Measurements from ENCODE around the gene LIMS2. TPM values are rescaled to one million over a fixed set of nuclear protein-coding genes. Genes with fewer than 3 reads are reported as not detected.

Gene LIMS2
- total and polyA plus RNA-seq, 2 of the 8 experiments (the other 6 are each of a cell fraction or from before 2014, with no cell fraction given), result 3.3 to 4.8 TPM

DNA sequence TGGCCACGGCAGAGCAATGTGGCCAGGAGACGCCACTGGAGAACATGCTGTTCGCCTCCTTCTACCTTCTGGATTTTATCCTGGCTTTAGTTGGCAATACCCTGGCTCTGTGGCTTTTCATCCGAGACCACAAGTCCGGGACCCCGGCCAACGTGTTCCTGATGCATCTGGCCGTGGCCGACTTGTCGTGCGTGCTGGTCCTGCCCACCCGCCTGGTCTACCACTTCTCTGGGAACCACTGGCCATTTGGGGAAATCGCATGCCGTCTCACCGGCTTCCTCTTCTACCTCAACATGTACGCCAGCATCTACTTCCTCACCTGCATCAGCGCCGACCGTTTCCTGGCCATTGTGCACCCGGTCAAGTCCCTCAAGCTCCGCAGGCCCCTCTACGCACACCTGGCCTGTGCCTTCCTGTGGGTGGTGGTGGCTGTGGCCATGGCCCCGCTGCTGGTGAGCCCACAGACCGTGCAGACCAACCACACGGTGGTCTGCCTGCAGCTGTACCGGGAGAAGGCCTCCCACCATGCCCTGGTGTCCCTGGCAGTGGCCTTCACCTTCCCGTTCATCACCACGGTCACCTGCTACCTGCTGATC lies 24.4 kb downstream of the LIMS2 start:
- H4K5ac ChIP-seq (ENCODE audit: insufficient read length, low read depth, low read length), result no peak overlapping the region
- H3K4ac ChIP-seq (replicated peaks; ENCODE audit: insufficient read length, low read depth, low read length), result no peak overlapping the region
- H3K27ac ChIP-seq (ENCODE audit: low read depth, low read length), result no peak overlapping the region
- no peak overlapping the region for H2BK15ac ChIP-seq (ENCODE audit: low read length)
- no peak overlapping the region for H3K4me3 ChIP-seq (ENCODE audit: extremely low read depth in 1 of 4, insufficient read depth in 2 of 4, low read depth in 3 of 4, low read length in 4 of 4)
- no peak overlapping the region for H3K56ac ChIP-seq (replicated peaks; ENCODE audit: insufficient read length, low read depth, low read length)
- peaks cover 0 to 1% of the 10 kb centered on the region in 2 experiments for H4K20me1 ChIP-seq (replicated peaks in 1 of 2; ENCODE audit: control insufficient read depth in 1 of 2, insufficient read depth in 2 of 2, low read length in 2 of 2)
- CTCF ChIA-PET (ENCODE audit: partially characterized antibody), result interaction anchor here (0.9 to 13.7 kb wide), 24 partner anchors 11 to 238 kb away, joined by 3 to 160 read pairs (median 4); partner anchors contain the start of gene LIMS2
- H3K18ac ChIP-seq (ENCODE audit: extremely low read depth, low read length), result no peak overlapping the region
- no peak overlapping the region for H3K9ac ChIP-seq (replicated peaks in 1 of 4; ENCODE audit: extremely low read depth in 1 of 4, low read depth in 3 of 4, low read length in 3 of 4)
- no peak overlapping the region for H3K23ac ChIP-seq (ENCODE audit: insufficient read length)
- H3K79me2 ChIP-seq (ENCODE audit: control insufficient read depth in 1 of 2, insufficient read depth in 2 of 2, low read length in 2 of 2), result no peaks in the 10 kb centered on the region
- H3K9me3 ChIP-seq (ENCODE audit: insufficient read depth in 2 of 2, low read depth in 1 of 2, low read length in 1 of 2), result no peaks in the 10 kb centered on the region
- no peak overlapping the region for H2BK20ac ChIP-seq (ENCODE audit: low read length)
- H3K14ac ChIP-seq (ENCODE audit: insufficient read length), result no peak overlapping the region
- no peak overlapping the region for H2BK120ac ChIP-seq (replicated peaks; ENCODE audit: low read depth, low read length)
- no peak overlapping the region for H3K4me2 ChIP-seq (ENCODE audit: insufficient read depth in 1 of 2, low read depth in 2 of 2, low read length in 2 of 2)
- peaks cover 0 to 5% (median under 1%) of the 10 kb centered on the region in 4 experiments; a peak in 2 of 7 replicates for H3K4me1 ChIP-seq (replicated peaks in 1 of 4; ENCODE audit: control insufficient read depth in 3 of 4, insufficient read depth in 4 of 4, low read length in 3 of 4)
- H4K91ac ChIP-seq (replicated peaks; ENCODE audit: insufficient read length, low read length), result no peak overlapping the region
- H4K8ac ChIP-seq (ENCODE audit: extremely low read depth, insufficient read depth, low read length), result no peak overlapping the region; the same call in 1 of the 2 replicates
- H3K27me3 ChIP-seq (replicated peaks in 1 of 4; ENCODE audit: control insufficient read depth in 3 of 4, extremely low read depth in 1 of 4, insufficient read depth in 3 of 4, low read length in 3 of 4), result peaks cover 0 to 2% (median 0%) of the 10 kb centered on the region in 4 experiments; a peak in 1 of 7 replicates
- 90% methylated on average over 26 of the region's 28 CpGs; no CpG with 5 or more reads in 1 of the 2 experiments for WGBS, 2 experiments (ENCODE audit: extremely low coverage in 1 of 2, insufficient coverage in 1 of 2, insufficient read length in 1 of 2, insufficient replicate concordance in 2 of 2, low coverage in 1 of 2, low lambda C conversion rate in 2 of 2, missing lambda C conversion rate in 1 of 2)
- FAIRE-seq (no peak), DNase-seq (ENCODE audit: low read depth in 1 of 2, low spot score in 2 of 2) (no peak)
- no peak overlapping the region for H2AFZ ChIP-seq (ENCODE audit: low read length)
- POLR2A ChIA-PET (ENCODE audit: partially characterized antibody), result interaction anchor here (1.2 kb wide), 1 partner anchor 53 kb away, joined by 3 read pairs; no protein-coding TSS in a partner anchor
- H3K36me3 ChIP-seq (ENCODE audit: control insufficient read depth in 2 of 4, insufficient read depth in 4 of 4, low read length in 3 of 4), result no peaks in the 10 kb centered on the region
- H3K79me1 ChIP-seq (ENCODE audit: low read depth, low read length), result 0 out of 2 replicates have a peak, but pooled peaks cover 3% of the 10 kb centered on the region
- no peaks in the 10 kb centered on the region for H3K23me2 ChIP-seq (ENCODE audit: low read depth, low read length)
- H2BK12ac ChIP-seq (ENCODE audit: low read depth, low read length), result peak overlapping the region; percentile 39; the same call in 1 of the 2 replicates
- H2AK5ac ChIP-seq (ENCODE audit: low read depth, low read length), result no peak overlapping the region
- H2BK5ac ChIP-seq (ENCODE audit: low read depth, low read length), result no peak overlapping the region; the same call in 1 of the 2 replicates
- no peak for TF ChIP-seq HDAC6 (IDR thresholded peaks at IDR 0.05; ENCODE audit: low read depth, low read length)
- no peak for TF ChIP-seq KDM4A (IDR thresholded peaks at IDR 0.05; ENCODE audit: low read depth, low read length, severe bottlenecking)
- TF ChIP-seq, protein P1, sequence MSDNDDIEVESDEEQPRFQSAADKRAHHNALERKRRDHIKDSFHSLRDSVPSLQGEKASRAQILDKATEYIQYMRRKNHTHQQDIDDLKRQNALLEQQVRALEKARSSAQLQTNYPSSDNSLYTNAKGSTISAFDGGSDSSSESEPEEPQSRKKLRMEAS (IDR thresholded peaks at IDR 0.05), result no peak
- TF ChIP-seq BACH1 (IDR thresholded peaks at IDR 0.05; ENCODE audit: low read length), result no peak
- no peak for TF ChIP-seq NANOG (IDR thresholded peaks at IDR 0.05; ENCODE audit: insufficient read depth, low read depth, low read length, poor library complexity, severe bottlenecking)
- no peak for TF ChIP-seq GABPA (IDR thresholded peaks at IDR 0.05; ENCODE audit: borderline replicate concordance, insufficient read depth, low read length)
- no peak for TF ChIP-seq EP300 (IDR thresholded peaks at IDR 0.05; ENCODE audit: borderline replicate concordance in 1 of 2, low read depth in 2 of 2, low read length in 2 of 2)
- no peak for TF ChIP-seq TCF12 (IDR thresholded peaks at IDR 0.05; ENCODE audit: low read depth, low read length)
- TF ChIP-seq SIRT6 (IDR thresholded peaks at IDR 0.05; ENCODE audit: low read length), result no peak
- TF ChIP-seq SIX5 (IDR thresholded peaks at IDR 0.05; ENCODE audit: low read depth, low read length), result no peak
- TF ChIP-seq CHD2 (IDR thresholded peaks at IDR 0.05; ENCODE audit: low read length), result no peak
- no peak for TF ChIP-seq CBX8 (IDR thresholded peaks at IDR 0.05; ENCODE audit: borderline replicate concordance, low read depth, low read length)
- no peak for TF ChIP-seq NRF1 (IDR thresholded peaks at IDR 0.05; ENCODE audit: low read depth, low read length)
